K562 (cell line): ENCODE data around the gene PCNX3. TPM values are rescaled to one million over a fixed set of nuclear protein-coding genes. Genes with fewer than 3 reads are reported as not detected.

ENCODE experiments used
- ATAC-seq: fragments of 200-7000 bp; cut with Tn5 transposase; 3 replicates; pipeline ENCODE4 v1.9.1; 2020; ENCODE audit warnings: moderate library complexity
- BruUV-seq: library from RNA; stranded (reverse); fragments of 400-500 nt; replicated peaks from 2 replicates; lab custom pipeline; 2021; lab: Mats Ljungman, UMichigan
- CTCF ChIA-PET: fragments of 300-600 bp; formaldehyde crosslinking; extraction: SDS; loops from one replicate; lab custom pipeline; 2021; ENCODE audit warnings: low intra/inter-chr PET ratio; lab: Yijun Ruan, JAX
- POLR2A ChIA-PET: fragments of 300-600, 350-650 bp; sonication (Branson Sonifier 250); formaldehyde crosslinking; extraction: SDS; loops from one replicate; lab custom pipeline; 2021; ENCODE audit warnings: antibody characterized with exemption, inconsistent platforms; lab: Yijun Ruan, JAX
- DNase-seq, 4 experiments: peaks; one replicate each; pipeline versions ENCODE4 v3.0.0 to v3.0.0-alpha.2; 2011 to 2018; ENCODE audit warnings: low spot score in 3 of 4, mixed read lengths in 3 of 4; ENCODE audit errors: extremely low read depth in 1 of 4
- FAIRE-seq: peaks from 2 replicates; lab custom pipeline; 2011; peaks lifted over from hg19 to GRCh38; lab: Jason Lieb, UNC
- H2AFZ ChIP-seq: 2 replicates; pipeline ENCODE4 v1.6.0; 2011; ENCODE audit warnings: low read depth, low read length, control low read depth, inconsistent platforms
- H3K27ac ChIP-seq: fragments of 200-600 bp; 3 replicates; pipeline ENCODE4 v1.8.0; 2011; ENCODE audit warnings: low read depth, mild to moderate bottlenecking, control low read depth, inconsistent platforms, low read length, moderate library complexity, mixed read lengths; ENCODE audit errors: extremely low read depth
- H3K27me3 ChIP-seq, 2 experiments: fragments of 300-600 bp in 1 of 2; 2 replicates in 1 of 2; 3 replicates in 1 of 2; pipeline versions ENCODE4 v1.6.0 to v1.8.0; 2011; ENCODE audit warnings: inconsistent platforms in 2 of 2, low read length in 2 of 2, mild to moderate bottlenecking in 1 of 2, mixed read lengths in 1 of 2, moderate library complexity in 1 of 2; ENCODE audit not compliant: control insufficient read depth in 2 of 2, insufficient read depth in 2 of 2
- H3K36me3 ChIP-seq: fragments of 300-600 bp; 3 replicates; pipeline ENCODE4 v1.8.0; 2011; ENCODE audit warnings: mild to moderate bottlenecking, low read length, inconsistent platforms; ENCODE audit not compliant: control insufficient read depth, insufficient read depth
- H3K4me1 ChIP-seq, 2 experiments: fragments of 200-600 bp in 1 of 2; replicated peaks in 1 of 2; 2 replicates in 1 of 2; 3 replicates in 1 of 2; pipeline versions ENCODE4 v1.5.1 to v1.8.0; 2011; ENCODE audit warnings: inconsistent platforms in 2 of 2, low read length in 2 of 2, mild to moderate bottlenecking in 1 of 2, mixed read lengths in 1 of 2, moderate library complexity in 1 of 2; ENCODE audit not compliant: control insufficient read depth in 2 of 2, insufficient read depth in 2 of 2
- H3K4me2 ChIP-seq: 2 replicates; pipeline ENCODE4 v1.6.1; 2011; ENCODE audit warnings: low read length, control low read depth, inconsistent platforms, mixed read lengths; ENCODE audit not compliant: insufficient read depth
- H3K4me3 ChIP-seq: fragments of 200-600 bp; sonication (generic), shearing (Covaris generic); 2 replicates; pipeline ENCODE4 v1.5.1; 2016; ENCODE audit warnings: control low read depth, inconsistent platforms
- H3K79me2 ChIP-seq: fragments of 200-600 bp; 3 replicates; pipeline ENCODE4 v1.8.0; 2011; ENCODE audit warnings: low read length, inconsistent platforms; ENCODE audit not compliant: control insufficient read depth, insufficient read depth
- H3K9ac ChIP-seq, 2 experiments: 2 replicates each; pipeline versions ENCODE4 v1.6.0 to v1.6.1; 2011; ENCODE audit warnings: low read depth in 2 of 2, low read length in 2 of 2, control low read depth in 1 of 2, inconsistent platforms in 1 of 2, mild to moderate bottlenecking in 1 of 2, mixed read lengths in 1 of 2; ENCODE audit not compliant: insufficient read depth in 1 of 2
- H3K9me1 ChIP-seq: one replicate; pipeline ENCODE4 v1.6.0; 2011; ENCODE audit warnings: inconsistent platforms, mild to moderate bottlenecking, low read length, moderate library complexity; ENCODE audit not compliant: control insufficient read depth, insufficient read depth
- H3K9me3 ChIP-seq: replicated peaks from 2 replicates; pipeline ENCODE4 v1.5.1; 2011; ENCODE audit warnings: low read depth, low read length, inconsistent platforms; ENCODE audit not compliant: control insufficient read depth, insufficient read depth
- H4K20me1 ChIP-seq: replicated peaks from 2 replicates; pipeline ENCODE4 v1.6.1; 2011; ENCODE audit warnings: low read length, inconsistent platforms, mixed read lengths; ENCODE audit not compliant: control insufficient read depth, insufficient read depth
- POLR2G ChIP-seq: fragments of 200-400 bp; formaldehyde crosslinking; IDR thresholded peaks from 2 replicates; pipeline ENCODE4 v1.6.1; 2017; ENCODE audit warnings: low read depth, mild to moderate bottlenecking, antibody characterized with exemption, low read length, moderate library complexity
- RBM15 ChIP-seq: fragments of 200-400 bp; formaldehyde crosslinking; IDR thresholded peaks from 2 replicates; pipeline ENCODE4 v1.6.1; 2018; ENCODE audit warnings: mild to moderate bottlenecking, low read length, moderate library complexity; ENCODE audit not compliant: insufficient read depth
- RBM22 ChIP-seq: fragments of 200-400 bp; formaldehyde crosslinking; IDR thresholded peaks from 2 replicates; pipeline ENCODE4 v1.6.1; 2018; ENCODE audit warnings: low read length, low read depth; ENCODE audit not compliant: poor library complexity, severe bottlenecking
- ZC3H11A ChIP-seq: IDR thresholded peaks from 2 replicates; pipeline ENCODE4 v1.6.1; 2012; ENCODE audit warnings: low read depth, low read length, improper control_type of control experiment
- WGBS: fragments of 100-300 bp; shearing (Covaris generic); methylation state at CpG from one replicate; pipeline ENCODE4 v1.1.6; 2016; ENCODE audit warnings: low coverage, mixed read lengths; ENCODE audit not compliant: insufficient coverage; ENCODE audit errors: missing lambda C conversion rate; 5-methylcytosine and 5-hydroxymethylcytosine counted together
- in situ Hi-C: fragments of 300-500 bp; cut with MboI; formaldehyde crosslinking; loops from 4 replicates; pipeline ENCODE4 v1.15.0; 2018; ENCODE audit warnings: inconsistent platforms, mixed read lengths
- intact Hi-C: fragments of 100-400 bp; cut with micrococcal nuclease; formaldehyde crosslinking; loops from 2 replicates; pipeline ENCODE4 v1.14.2; 2022
- polyA plus RNA-seq, 8 experiments: library from polyadenylated mRNA; depleted of rRNA in 4 of 8; stranded (reverse) in 5 of 8; unstranded in 3 of 8; fragments of >200 nt; fragmentation: Nextera tagmentation in 2 of 8; fragmentation: Illumina TruSeq in 1 of 8; extraction: Ambion mirVana in 2 of 8; extraction: Trizol in 1 of 8; gene quantifications; 2 replicates each; pipeline versions ENCODE4 v1.2.1 to v1.2.3, GENCODE V29; 2011 to 2014; ENCODE audit warnings: inconsistent platforms in 1 of 8, missing spikeins in 1 of 8
- total RNA-seq, 7 experiments: library from RNA; depleted of rRNA in 6 of 7; stranded (reverse); fragments of >200 nt in 6 of 7; fragmentation: Illumina TruSeq in 2 of 7; extraction: Trizol in 2 of 7; gene quantifications; 2 replicates each; pipeline versions ENCODE4 v1.2.1 to v1.2.3, GENCODE V29; 2011 to 2021; ENCODE audit warnings: low replicate concordance in 1 of 7
- TF ChIP-seq, protein P1 (sequence below): sonication (generic); formaldehyde crosslinking; IDR thresholded peaks from 2 replicates; pipeline ENCODE4 v1.8.1; 2023; ENCODE audit warnings: mild to moderate bottlenecking, missing genetic modification reagents
- TF ChIP-seq, protein P2 (sequence below): fragments of 450-650 bp; IDR thresholded peaks from 2 replicates; pipeline ENCODE4 v1.6.1; 2014; ENCODE audit warnings: low read depth, mild to moderate bottlenecking, moderate library complexity, borderline replicate concordance

PCNX3 gene
- total and polyA plus RNA-seq, 9 of the 15 experiments (the other 6 are each of a cell fraction or from before 2014, with no cell fraction given), result 0.11 to 47.8 (median 12.8) TPM

DNA sequence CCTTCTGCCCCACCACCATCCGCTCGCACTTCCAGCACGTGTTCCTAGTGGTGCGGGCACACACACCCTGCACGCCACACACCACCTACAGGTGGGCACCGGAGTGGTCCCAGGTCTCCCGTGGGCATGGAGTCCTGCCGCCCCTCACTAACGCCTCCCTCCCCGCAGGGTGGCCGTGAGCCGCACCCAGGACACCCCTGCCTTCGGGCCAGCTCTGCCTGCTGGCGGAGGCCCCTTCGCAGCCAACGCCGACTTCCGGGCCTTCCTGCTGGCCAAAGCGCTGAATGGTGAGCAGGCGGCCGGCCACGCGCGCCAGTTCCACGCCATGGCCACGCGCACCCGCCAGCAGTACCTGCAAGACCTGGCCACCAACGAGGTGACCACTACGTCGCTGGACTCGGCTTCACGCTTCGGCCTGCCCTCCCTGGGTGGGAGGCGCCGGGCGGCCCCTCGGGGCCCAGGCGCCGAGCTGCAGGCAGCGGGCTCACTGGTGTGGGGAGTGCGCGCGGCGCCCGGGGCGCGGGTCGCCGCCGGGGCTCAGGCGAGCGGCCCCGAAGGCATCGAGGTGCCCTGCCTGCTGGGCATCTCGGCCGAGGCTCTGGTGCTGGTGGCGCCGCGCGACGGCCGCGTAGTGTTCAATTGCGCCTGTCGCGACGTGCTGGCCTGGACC lies 30.8 kb downstream of the PCNX3 start (continued):
- TF ChIP-seq, protein P1, sequence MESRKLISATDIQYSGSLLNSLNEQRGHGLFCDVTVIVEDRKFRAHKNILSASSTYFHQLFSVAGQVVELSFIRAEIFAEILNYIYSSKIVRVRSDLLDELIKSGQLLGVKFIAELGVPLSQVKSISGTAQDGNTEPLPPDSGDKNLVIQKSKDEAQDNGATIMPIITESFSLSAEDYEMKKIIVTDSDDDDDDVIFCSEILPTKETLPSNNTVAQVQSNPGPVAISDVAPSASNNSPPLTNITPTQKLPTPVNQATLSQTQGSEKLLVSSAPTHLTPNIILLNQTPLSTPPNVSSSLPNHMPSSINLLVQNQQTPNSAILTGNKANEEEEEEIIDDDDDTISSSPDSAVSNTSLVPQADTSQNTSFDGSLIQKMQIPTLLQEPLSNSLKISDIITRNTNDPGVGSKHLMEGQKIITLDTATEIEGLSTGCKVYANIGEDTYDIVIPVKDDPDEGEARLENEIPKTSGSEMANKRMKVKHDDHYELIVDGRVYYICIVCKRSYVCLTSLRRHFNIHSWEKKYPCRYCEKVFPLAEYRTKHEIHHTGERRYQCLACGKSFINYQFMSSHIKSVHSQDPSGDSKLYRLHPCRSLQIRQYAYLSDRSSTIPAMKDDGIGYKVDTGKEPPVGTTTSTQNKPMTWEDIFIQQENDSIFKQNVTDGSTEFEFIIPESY (CRISPR knock-in tag), result peak; percentile 75
- TF ChIP-seq, protein P2, sequence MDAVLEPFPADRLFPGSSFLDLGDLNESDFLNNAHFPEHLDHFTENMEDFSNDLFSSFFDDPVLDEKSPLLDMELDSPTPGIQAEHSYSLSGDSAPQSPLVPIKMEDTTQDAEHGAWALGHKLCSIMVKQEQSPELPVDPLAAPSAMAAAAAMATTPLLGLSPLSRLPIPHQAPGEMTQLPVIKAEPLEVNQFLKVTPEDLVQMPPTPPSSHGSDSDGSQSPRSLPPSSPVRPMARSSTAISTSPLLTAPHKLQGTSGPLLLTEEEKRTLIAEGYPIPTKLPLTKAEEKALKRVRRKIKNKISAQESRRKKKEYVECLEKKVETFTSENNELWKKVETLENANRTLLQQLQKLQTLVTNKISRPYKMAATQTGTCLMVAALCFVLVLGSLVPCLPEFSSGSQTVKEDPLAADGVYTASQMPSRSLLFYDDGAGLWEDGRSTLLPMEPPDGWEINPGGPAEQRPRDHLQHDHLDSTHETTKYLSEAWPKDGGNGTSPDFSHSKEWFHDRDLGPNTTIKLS, result no peak
- TF ChIP-seq, all 486 proteins: peak for 2

DNA sequence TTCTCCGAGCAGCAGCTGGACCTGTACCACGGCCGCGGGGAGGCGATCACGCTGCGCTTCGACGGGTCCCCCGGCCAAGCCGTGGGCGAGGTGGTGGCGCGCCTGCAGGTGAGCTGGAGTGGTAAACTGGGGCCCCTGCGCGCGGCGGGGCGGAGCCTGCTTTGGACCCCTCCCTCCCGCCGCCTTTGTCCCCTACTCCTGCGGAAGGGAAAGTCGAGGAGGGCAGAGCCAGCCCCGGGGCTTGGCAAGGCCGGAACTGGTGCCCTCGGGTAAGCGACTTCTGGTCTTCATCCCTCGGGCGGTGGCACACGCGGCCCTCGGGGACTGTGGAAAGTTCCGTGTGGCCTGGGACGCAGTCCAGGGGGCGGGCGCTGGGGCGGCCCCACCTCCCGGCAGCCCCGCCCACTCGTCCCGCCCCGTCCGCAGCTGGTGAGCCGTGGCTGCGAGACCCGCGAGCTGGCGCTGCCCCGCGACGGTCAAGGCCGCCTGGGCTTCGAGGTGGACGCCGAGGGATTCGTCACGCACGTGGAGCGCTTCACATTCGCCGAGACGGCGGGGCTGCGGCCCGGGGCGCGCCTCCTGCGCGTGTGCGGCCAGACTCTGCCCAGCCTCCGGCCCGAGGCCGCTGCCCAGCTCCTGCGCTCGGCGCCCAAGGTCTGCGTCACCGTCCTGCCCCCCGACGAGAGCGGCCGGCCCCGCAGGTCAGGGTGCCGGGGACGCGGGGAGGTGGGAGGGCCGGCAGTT lies 31.6 kb downstream of the PCNX3 start:
- no peaks in the 10 kb centered on the region for H3K9me1 ChIP-seq
- H3K36me3 ChIP-seq, result peaks cover 79% of the 10 kb centered on the region; the same call in 2 of the 3 replicates
- no peak for ATAC-seq
- H3K79me2 ChIP-seq, result no peaks in the 10 kb centered on the region; the same call in 2 of the 3 replicates
- H4K20me1 ChIP-seq, result 0 out of 2 replicates have a peak, but pooled peaks cover 8% of the 10 kb centered on the region
- H2AFZ ChIP-seq, result no peak overlapping the region
- H3K4me2 ChIP-seq, result no peak overlapping the region
- in situ Hi-C loops, result no loop called here
- no peaks in the 10 kb centered on the region for H3K27me3 ChIP-seq
- TF ChIP-seq ZC3H11A, result no peak
- TF ChIP-seq RBM22, result peak; percentile 38
- peak; percentile 45; the same call in 1 of the 2 replicates for TF ChIP-seq POLR2G
- no peak for TF ChIP-seq RBM15
- TF ChIP-seq, protein P1 (CRISPR knock-in tag), result peak; percentile 23; the same call in 1 of the 2 replicates
- BruUV-seq, result no TSS peak
- intact Hi-C loops, result no loop called here
- ChIA-PET CTCF (no interaction called here), POLR2A (interaction anchor here (0.6 to 0.9 kb wide), 3 partner anchors 21 to 687 kb away, joined by 3 read pairs; no protein-coding TSS in a partner anchor)
- FAIRE-seq, result no peak
- peaks cover 21 to 69% of the 10 kb centered on the region in 2 experiments for H3K4me1 ChIP-seq
- H3K4me3 ChIP-seq, result no peak overlapping the region
- no peak overlapping the region for H3K27ac ChIP-seq
- 96% methylated on average over 35 of the region's 87 CpGs for WGBS
- no peak overlapping the region for H3K9ac ChIP-seq
- peak in 2 of 4 experiments; percentile 35 to 42 for DNase-seq
- no peaks in the 10 kb centered on the region for H3K9me3 ChIP-seq
